ENCODE data around the gene GYG1.

Gene GYG1

DNA sequence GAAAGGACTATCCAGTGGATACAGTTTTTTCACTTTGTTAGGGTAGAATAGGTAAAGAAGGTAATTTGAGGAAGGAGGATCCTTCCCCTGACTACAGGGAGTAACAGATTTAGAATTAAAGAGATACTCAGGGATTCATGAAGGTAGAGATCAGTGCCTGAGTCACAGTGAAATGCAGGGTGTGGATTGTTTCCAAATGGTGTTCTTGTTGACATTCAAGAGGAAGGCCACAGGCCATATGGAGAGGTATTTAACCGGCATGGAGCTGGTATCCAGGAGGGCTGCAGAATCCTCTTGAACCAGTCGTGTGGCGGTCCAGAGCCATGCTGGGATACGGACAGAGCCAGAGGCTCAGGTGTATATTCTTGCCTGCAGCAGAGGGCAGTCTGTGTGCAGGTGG, 28.2 kb downstream of the GYG1 start:
- no peak for DNase-seq

DNA sequence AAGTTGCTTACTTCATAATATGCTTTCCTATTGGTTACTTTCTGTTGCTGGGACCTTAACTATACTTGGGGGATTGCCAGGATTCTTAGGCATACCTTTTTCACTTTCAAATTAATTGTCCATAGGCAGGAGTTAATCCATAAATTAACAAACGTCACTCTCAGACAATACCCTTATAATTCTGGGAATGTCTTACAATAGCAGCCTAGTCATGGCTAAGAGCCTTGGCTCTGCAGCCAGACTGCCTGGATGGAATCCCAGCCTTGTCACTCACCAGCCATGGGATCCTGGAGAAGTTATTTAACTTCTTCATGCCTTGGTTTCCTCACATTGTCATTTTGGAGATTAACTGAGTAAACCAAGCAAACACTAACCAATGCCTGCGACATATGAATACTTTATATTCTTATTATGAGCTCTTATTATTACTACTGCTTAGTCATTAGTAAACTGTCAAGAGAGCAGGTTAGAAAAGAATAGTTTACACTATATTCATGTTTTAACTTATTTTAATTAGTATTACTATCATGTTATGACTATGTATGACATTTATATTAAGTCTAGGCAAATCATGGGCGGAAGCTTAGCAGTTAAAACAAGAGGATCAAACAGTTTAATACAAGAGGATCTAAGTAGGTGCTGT, 29.0 kb downstream of the GYG1 start:
- no peak for DNase-seq

DNA sequence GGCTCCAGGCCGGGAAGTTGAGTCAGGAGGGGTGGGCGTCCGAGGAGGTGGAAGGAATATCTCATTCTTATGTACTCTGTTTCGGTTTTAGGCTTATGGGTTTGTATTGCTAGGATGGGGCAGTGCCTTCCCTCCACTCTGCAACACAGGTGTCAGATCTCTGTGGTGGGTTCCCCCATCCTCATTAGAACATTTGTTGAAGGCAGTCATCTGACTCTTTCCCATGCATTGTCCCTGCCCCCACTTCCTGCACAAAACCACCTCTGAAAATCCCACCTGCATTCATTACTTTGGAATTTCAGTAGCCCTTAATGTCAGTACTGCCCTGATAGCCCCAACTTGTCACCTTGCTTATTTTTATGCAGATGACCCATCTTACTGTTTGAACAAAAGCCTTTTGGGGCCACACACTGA, 29.5 kb downstream of the GYG1 start:
- no peak for DNase-seq

DNA sequence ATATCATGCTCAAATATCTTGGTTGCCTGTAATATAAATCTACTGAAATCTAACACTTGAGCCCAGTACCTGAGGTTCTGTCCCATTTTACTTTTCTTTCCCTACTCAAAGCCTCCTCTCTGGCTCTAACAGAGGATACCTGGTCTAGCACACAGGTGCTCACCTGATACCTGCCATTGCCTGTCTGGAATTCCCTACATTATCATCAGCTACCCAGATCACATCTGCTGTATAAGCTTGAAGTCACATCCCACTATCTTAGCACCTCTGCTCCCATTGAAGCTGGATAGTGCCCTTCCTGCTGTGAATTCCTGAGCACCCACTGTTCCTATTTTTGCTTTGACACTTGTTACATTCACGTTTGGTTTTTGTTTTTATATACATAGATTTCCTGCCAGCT, 30.5 kb downstream of the GYG1 start:
- DNase-seq: no peak

DNA sequence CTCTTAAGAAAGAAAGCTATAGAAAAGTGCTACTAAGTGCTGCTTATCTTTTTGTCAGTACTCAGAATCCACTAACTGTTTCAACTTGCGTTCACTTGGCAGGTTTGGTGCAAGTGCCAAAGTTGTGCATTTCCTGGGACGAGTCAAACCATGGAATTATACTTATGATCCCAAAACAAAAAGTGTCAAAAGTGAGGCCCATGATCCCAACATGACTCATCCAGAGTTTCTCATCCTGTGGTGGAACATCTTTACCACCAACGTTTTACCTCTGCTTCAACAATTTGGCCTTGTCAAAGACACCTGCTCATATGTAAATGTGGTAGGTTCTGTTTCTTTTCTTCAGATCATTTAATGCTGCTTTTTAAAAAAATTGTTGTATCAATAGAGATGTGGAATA, 32.6 kb downstream of the GYG1 start:
- no peak for DNase-seq

DNA sequence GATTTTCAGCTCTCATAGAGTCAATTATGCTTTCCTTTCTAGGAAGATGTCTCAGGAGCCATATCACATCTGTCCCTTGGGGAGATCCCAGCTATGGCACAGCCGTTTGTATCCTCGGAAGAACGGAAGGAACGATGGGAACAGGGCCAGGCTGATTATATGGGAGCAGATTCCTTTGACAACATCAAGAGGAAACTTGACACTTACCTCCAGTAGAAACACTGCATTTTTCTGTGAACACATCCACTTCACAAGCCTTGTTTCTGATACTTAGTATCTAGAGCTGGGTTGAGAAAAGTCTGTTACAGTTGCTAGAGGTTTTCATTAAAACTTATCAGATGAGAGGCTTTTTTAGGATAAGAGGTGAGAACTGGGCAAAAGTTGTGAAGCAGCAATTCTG, 35.4 kb downstream of the GYG1 start:
- DNase-seq: no peak

DNA sequence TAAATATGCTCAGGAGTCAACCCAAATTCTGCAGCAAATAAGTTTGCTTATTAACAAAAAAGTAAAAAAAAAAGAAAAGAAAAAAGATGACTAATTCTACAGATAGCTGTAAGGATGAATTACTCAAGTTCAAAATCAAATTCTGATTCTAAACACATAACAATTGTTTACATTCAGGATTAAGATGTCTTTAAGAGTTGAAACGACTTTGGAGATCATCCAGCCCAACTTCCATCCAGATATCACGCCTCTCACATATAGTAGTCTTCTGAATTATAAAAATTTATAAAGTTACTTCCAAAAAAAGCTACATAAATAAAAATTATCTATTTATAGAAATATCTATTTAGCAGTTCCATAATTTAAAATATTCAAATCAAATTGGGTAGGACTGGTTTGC, 39.8 kb downstream of the GYG1 start:
- no peak for DNase-seq

DNA sequence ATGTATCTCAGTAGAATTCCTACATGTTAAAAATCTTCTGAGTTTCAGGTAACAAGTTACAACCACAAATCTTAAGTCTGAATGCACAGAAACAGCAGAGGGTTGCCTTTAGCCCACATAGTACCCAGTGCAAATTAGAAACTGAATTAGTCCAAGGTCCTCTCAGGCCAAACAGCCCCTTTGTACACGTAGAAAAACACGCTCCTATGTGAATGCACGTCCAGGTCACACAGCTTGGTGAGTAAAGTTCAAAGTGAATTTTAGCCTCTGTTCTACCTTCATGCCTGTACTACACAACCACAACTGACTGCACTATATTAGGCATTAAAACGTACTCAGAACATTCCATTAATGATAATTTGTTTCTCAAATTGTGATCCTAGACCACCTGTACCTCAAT, 46.3 kb downstream of the GYG1 start:
- no peak for DNase-seq

DNA sequence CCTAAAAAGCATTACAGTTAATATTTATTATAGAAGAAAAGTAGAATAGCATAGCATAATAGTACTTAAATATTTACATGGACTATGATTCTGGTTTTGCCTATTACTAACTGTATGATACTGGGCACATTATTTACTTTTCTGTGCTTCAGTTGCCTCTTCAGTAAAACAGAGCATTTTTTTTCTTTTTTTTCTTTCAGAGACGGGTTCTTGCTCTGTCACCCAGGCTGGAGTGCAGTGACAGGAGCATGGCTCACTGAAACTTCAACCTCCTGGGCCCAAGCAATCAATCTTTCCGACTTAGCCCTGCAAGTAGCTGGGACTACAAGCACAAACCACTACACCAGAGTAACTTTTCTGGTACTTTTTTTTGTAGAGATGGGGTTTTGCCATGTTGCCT, 47.0 kb downstream of the GYG1 start:
- DNase-seq: no peak

DNA sequence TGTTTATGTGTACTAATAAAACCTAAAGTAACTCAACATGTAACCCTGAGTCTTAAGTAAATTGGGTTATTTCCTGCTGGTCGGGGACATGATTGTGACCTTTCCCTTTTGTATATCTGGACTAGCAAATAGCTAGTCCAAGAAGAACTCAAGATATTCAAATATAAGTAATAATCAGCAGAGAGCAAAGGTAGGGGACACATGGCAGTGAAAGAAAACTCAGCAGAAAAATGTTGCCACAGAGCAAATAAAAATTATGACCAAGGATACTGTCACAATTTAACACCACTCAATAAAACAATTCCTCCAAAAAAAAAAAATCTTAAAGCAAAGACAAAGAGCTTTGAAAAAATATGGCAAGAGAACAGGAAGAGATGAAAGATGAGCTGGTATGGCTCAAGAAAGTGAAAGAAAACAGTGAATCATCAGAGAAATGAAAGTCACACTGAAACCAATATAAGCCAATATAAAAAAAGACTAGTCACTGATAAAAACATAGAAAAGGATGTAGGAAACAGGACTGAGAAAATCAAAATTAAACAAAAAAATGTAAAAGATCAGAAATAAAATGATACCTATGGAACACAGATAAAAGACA, 51.5 kb downstream of the GYG1 start:
- DNase-seq: no peak

DNA sequence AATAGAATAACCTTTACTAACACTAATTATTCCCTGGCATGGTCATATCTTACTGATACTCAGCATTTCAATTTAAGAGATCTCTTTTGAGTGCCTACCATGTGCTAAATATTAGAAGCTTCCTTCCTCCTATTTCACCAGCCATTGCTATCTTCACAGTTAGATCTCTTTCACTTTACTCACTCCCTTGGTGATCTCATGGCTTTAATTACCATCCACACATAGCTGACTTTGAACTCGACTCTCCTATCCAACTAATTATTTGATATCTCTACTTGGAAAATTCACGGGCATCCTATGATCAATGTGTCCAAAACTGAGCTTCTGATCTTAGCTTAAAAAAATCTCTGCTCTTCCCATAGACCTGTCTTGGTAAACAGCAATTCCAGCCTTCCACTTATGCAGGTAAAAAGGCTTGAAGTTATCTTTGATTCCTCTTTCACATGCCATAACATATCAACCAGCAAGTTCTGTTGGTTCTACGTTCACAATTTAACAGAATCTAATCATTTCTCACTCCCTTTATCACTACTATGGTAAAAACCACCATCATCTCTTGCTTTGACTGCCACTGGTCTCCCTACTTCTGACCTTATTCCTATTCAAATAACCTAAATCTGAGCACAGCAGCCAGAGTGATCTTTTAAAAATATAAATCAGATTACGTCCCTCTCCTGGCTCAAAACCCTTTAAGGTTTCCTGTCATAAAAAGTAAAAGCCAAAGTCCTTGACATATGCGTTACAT, 53.2 kb downstream of the GYG1 start:
- DNase-seq: no peak

DNA sequence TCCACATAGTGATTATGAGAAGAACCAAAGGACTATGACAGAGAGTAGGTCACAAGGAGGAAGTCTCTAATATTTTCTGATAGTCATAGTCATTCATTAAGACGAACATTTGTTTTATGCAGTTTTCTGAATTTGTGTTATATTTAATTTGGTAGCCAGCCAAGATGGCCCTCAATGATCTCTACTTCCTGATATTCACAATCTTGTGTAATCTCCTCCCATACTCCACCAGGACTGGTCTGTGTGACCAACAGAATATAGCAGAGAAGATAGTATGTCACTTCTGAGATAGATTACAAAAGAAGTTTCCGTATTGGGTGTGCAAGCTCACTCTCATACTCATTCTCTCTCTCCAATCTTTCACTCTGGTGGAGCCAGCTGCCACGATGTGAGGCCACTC, 64.2 kb downstream of the GYG1 start:
- DNase-seq: no peak

DNA sequence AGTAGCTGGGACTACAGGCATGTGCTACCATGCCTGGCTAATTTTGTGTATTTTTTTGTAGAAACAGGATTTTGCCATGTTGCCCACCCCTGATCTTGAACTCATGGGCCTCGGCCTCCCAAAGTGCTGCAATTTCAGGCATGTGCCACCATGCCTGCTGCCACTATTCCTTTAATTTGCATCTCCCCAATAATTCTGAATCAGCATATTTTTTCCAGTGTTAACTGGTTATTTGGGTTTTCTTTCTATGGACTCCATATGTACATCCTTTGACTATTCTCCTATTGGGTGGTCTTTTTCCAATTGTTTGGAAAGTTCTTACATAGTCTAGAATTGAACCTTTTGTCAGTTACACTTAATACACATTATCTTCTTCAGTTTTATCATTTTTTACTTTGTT, 66.9 kb downstream of the GYG1 start:
- no peak for DNase-seq

DNA sequence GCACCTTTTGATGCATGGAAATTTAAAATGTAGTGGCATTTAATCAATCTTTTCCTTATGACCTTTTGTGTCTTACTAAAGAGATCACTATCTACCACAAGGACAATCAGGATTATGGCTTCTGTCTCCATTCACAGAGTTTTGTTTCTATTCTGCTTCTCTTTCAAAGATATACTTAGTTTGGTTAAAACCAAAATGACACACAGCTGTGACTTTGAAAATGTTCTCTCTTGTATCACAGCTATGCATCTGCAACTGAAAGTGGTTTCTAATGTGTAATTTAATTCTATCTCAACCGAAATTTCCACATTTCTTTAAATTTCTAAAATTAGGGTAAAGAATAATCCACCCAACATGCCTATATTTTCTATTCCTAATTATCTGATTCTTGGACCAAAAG, 67.3 kb downstream of the GYG1 start:
- no peak for DNase-seq

DNA sequence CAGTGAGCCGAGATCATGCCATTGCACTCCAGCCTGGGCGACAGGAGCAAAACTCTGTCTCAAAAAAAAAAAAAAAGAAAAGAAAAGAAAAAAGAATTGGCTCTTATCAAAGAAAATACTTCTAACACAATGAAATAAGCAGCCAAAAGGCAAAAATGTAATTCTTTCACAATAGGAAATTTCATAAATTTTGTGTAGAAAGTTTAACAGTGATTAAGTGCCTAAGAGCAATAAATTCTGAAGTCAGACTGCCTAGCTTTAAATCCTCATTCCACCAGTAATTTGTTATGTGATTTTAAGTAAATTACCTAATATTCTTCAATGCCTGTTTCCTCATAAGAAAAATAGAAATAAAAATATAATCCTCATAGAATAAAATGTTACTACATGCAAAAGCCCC, 70.4 kb downstream of the GYG1 start:
- DNase-seq: no peak

DNA sequence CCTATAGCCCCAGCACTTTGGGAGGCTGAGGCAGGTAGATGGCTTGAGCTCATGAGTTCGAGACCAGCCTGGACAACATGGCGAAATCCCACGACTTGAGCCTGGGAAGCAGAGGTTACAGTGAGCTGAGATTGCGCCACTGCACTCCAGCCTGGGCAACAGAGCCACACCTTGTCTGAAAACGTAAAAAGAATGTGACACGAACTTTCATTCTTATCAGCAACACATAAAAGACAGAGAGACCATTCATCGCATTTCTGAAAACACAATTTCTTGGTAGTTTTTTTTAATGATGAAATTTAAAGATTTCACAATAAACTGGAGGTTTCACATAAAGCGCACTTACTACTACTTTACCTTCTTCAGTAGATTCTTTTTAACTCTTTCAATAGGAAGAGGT, 76.5 kb downstream of the GYG1 start:
- DNase-seq: no peak

Measured in central memory CD4-positive, alpha-beta T cell (primary cell).